B cell (primary cell): ENCODE results near the gene CD28. TPM values are rescaled to one million over a fixed set of nuclear protein-coding genes. Genes with fewer than 3 reads are reported as not detected.

Experiments used
- ATAC-seq: fragments of 200-7000 bp; cut with Tn5 transposase; one replicate; pipeline ENCODE4 v1.10.0; 2021; ENCODE audit warnings: low read depth, mild to moderate bottlenecking, moderate number of reproducible peaks, moderate library complexity
- CTCF ChIA-PET: fragments of 350-600 bp; sonication (Branson Sonifier 250); formaldehyde crosslinking; loops from one replicate; lab custom pipeline; 2021; ENCODE audit warnings: antibody characterized with exemption, inconsistent platforms; lab: Charles Lee
- POLR2A ChIA-PET: fragments of 350-600 bp; sonication (Branson Sonifier 250); formaldehyde crosslinking; loops from one replicate; lab custom pipeline; 2021; ENCODE audit warnings: antibody characterized with exemption; lab: Charles Lee
- DNase-seq: peaks from one replicate; pipeline ENCODE4 v3.0.0; 2013
- H2AFZ ChIP-seq: 2 replicates; pipeline ENCODE4 v1.6.1; 2012; ENCODE audit warnings: mild to moderate bottlenecking, low read depth, low read length; ENCODE audit not compliant: insufficient read depth, poor library complexity, severe bottlenecking
- H3K27ac ChIP-seq, 2 donors: 1 replicate in 1 of 2; 2 replicates in 1 of 2; pipeline ENCODE4 v1.5.1; 2012 to 2013; ENCODE audit warnings: low read length in 2 of 2, mild to moderate bottlenecking in 2 of 2, moderate library complexity in 1 of 2
- H3K27me3 ChIP-seq, 4 experiments: fragments of 200-600 bp in 1 of 4; sonication (generic) in 1 of 4; replicated peaks in 1 of 4; 1 replicate in 2 of 4; 2 replicates in 2 of 4; pipeline versions ENCODE4 v1.6.1 to v1.7.0; 2013 to 2016; ENCODE audit warnings: low read length in 3 of 4, mild to moderate bottlenecking in 2 of 4, mixed read lengths in 1 of 4, moderate library complexity in 1 of 4; ENCODE audit not compliant: insufficient read depth in 4 of 4, control insufficient read depth in 3 of 4; ENCODE audit errors: control extremely low read depth in 1 of 4
- H3K36me3 ChIP-seq, 2 experiments: replicated peaks in 1 of 2; 1 replicate in 1 of 2; 2 replicates in 1 of 2; pipeline versions ENCODE4 v1.6.1 to v1.7.1; 2013; ENCODE audit warnings: low read length in 1 of 2; ENCODE audit not compliant: insufficient read depth in 2 of 2, control insufficient read depth in 1 of 2; ENCODE audit errors: control extremely low read depth in 1 of 2, extremely low read depth in 1 of 2
- H3K4me1 ChIP-seq, 2 donors: fragments of 200-600 bp in 1 of 2; sonication (generic) in 1 of 2; 1 replicate in 1 of 2; 2 replicates in 1 of 2; pipeline versions ENCODE4 v1.5.1 to v1.6.1; 2013 to 2017; ENCODE audit warnings: low read length in 2 of 2; ENCODE audit not compliant: control insufficient read depth in 2 of 2, insufficient read depth in 2 of 2
- H3K4me2 ChIP-seq: replicated peaks from 2 replicates; pipeline ENCODE3; 2012; ENCODE audit warnings: mild to moderate bottlenecking, low read depth, low read length; ENCODE audit not compliant: poor library complexity, severe bottlenecking
- H3K4me3 ChIP-seq, 5 experiments: fragments of 200-600 bp in 1 of 5; sonication (generic) in 1 of 5; 1 replicate in 3 of 5; 2 replicates in 2 of 5; pipeline versions ENCODE4 v1.5.1 to v1.7.0; 2011 to 2016; ENCODE audit warnings: low read length in 4 of 5, mild to moderate bottlenecking in 4 of 5, low read depth in 2 of 5, control low read depth in 1 of 5, moderate library complexity in 1 of 5; ENCODE audit not compliant: insufficient read depth in 1 of 5; ENCODE audit errors: control extremely low read depth in 1 of 5, extremely low read depth in 1 of 5
- H3K79me2 ChIP-seq: fragments of 200-600 bp; sonication (generic); one replicate; pipeline ENCODE4 v1.6.0; 2016; ENCODE audit warnings: low read length; ENCODE audit not compliant: control insufficient read depth, insufficient read depth
- H3K9ac ChIP-seq: fragments of 200-600 bp; sonication (generic); 2 replicates; pipeline ENCODE4 v1.6.1; 2017; ENCODE audit warnings: mild to moderate bottlenecking, low read length, moderate library complexity
- H3K9me3 ChIP-seq, 3 donors: one replicate each; pipeline versions ENCODE4 v1.6.1 to v1.7.1; 2013; ENCODE audit warnings: low read length in 2 of 3; ENCODE audit not compliant: control insufficient read depth in 2 of 3, insufficient read depth in 1 of 3; ENCODE audit errors: control extremely low read depth in 1 of 3
- H4K20me1 ChIP-seq: 2 replicates; pipeline ENCODE4 v1.6.0; 2012; ENCODE audit warnings: mild to moderate bottlenecking, low read length; ENCODE audit not compliant: insufficient read depth, control insufficient read depth, poor library complexity, severe bottlenecking
- H3K27ac Mint-ChIP-seq: one replicate; pipeline ENCODE4 v1.8.0; 2021; ENCODE audit warnings: mixed read lengths
- H3K27me3 Mint-ChIP-seq: one replicate; pipeline ENCODE4 v1.8.0; 2021; ENCODE audit warnings: mixed read lengths
- H3K4me1 Mint-ChIP-seq: one replicate; pipeline ENCODE4 v1.8.0; 2021; ENCODE audit warnings: mixed read lengths
- H3K4me3 Mint-ChIP-seq: one replicate; pipeline ENCODE4 v1.8.0; 2021; ENCODE audit warnings: mixed read lengths
- H3K9me3 Mint-ChIP-seq: one replicate; pipeline ENCODE4 v1.8.0; 2022; ENCODE audit warnings: mixed read lengths; ENCODE audit not compliant: insufficient read depth
- CTCF ChIP-seq: fragments of 200-600 bp; IDR thresholded peaks from one replicate; pipeline ENCODE4 v1.8.0; 2022; ENCODE audit warnings: antibody characterized with exemption, mild to moderate bottlenecking
- EZH2 ChIP-seq: IDR thresholded peaks from 2 replicates; pipeline ENCODE4 v1.6.1; 2012; ENCODE audit warnings: borderline replicate concordance, low read depth, mild to moderate bottlenecking, moderate library complexity, low read length; ENCODE audit not compliant: insufficient read depth, poor library complexity, severe bottlenecking
- WGBS: methylation state at CpG from one replicate; pipeline ENCODE4 v1.1.5; 2013; ENCODE audit warnings: missing lambda C conversion rate; ENCODE audit not compliant: insufficient coverage; 5-methylcytosine and 5-hydroxymethylcytosine counted together
- intact Hi-C: fragments of 100-400 bp; cut with micrococcal nuclease; formaldehyde crosslinking; loops from one replicate; pipeline ENCODE4 v1.10.0; 2022
- polyA plus RNA-seq: library from polyadenylated mRNA; depleted of rRNA; stranded (reverse); fragments of >200 nt; gene quantifications from 2 replicates; pipeline ENCODE4 v1.2.3, GENCODE V29; 2012
- total RNA-seq, 2 donors: library from RNA; stranded (reverse); fragments of 120-200 nt in 1 of 2; gene quantifications; 1 replicate in 1 of 2; 2 replicates in 1 of 2; pipeline versions ENCODE4 v1.2.3 to v1.2.4, GENCODE V29; 2013 to 2022

Gene CD28
- total and polyA plus RNA-seq, 2 donors (not counting 1 experiment from before 2014, with no cell fraction given): 0.18 to 0.37 TPM

GRCh38 chr2:203743441-203743981 is 37.1 kb downstream of the CD28 start:
- CTCF ChIA-PET: no interaction called here
- H3K9me3 Mint-ChIP-seq: no peaks in the 10 kb centered on the region
- H3K9ac ChIP-seq: no peak overlapping the region
- ATAC-seq (no peak), DNase-seq (no peak)
- H3K4me3 ChIP-seq: no peak overlapping the region
- TF ChIP-seq EZH2: no peak
- no peak for TF ChIP-seq CTCF
- POLR2A ChIA-PET: no interaction called here
- H3K4me1 Mint-ChIP-seq: no peaks in the 10 kb centered on the region
- H3K4me3 Mint-ChIP-seq: no peak overlapping the region
- H3K36me3 ChIP-seq: no peaks in the 10 kb centered on the region
- H3K9me3 ChIP-seq: no peaks in the 10 kb centered on the region
- no peaks in the 10 kb centered on the region for H4K20me1 ChIP-seq
- no peaks in the 10 kb centered on the region for H3K27me3 ChIP-seq
- no peaks in the 10 kb centered on the region for H3K4me1 ChIP-seq
- WGBS: 94% methylated on average over 2 of the region's 2 CpGs
- no peaks in the 10 kb centered on the region for H3K79me2 ChIP-seq
- H3K4me2 ChIP-seq: no peak overlapping the region
- peaks cover 19% of the 10 kb centered on the region for H3K27me3 Mint-ChIP-seq
- H3K27ac Mint-ChIP-seq: no peak overlapping the region
- intact Hi-C loops: no loop called here
- H3K27ac ChIP-seq: no peak overlapping the region
- no peak overlapping the region for H2AFZ ChIP-seq

- Mint-ChIP-seq H3K27me3 (peaks cover 19% of the 10 kb centered on the region), H3K4me1 (no peaks in the 10 kb centered on the region), H3K27ac (no peak overlapping the region), H3K9me3 (no peaks in the 10 kb centered on the region), H3K4me3 (no peak overlapping the region)
- Histone ChIP-seq H3K79me2 (no peaks in the 10 kb centered on the region), H3K4me3 (no peak overlapping the region), H3K27ac (no peak overlapping the region), H3K9me3 (no peaks in the 10 kb centered on the region), H3K4me2 (no peak overlapping the region), H2AFZ (no peak overlapping the region), H3K27me3 (no peaks in the 10 kb centered on the region), H3K36me3 (no peaks in the 10 kb centered on the region), H3K4me1 (no peaks in the 10 kb centered on the region), H4K20me1 (no peaks in the 10 kb centered on the region), H3K9ac (no peak overlapping the region)
- CTCF ChIA-PET: no interaction called here
- TF ChIP-seq EZH2 (no peak), CTCF (no peak)
- no peak for ATAC-seq
- intact Hi-C loops: no loop called here
- no CpG with 5 or more reads among the region's 4 CpGs for WGBS
- no peak for DNase-seq
- POLR2A ChIA-PET: no interaction called here
Observed at GRCh38 chr2:203744091-203744490, 37.7 kb downstream of the CD28 start.
